ENCODE data around the gene RNU1-3. TPM values are rescaled to one million over a fixed set of nuclear protein-coding genes. Genes with fewer than 3 reads are reported as not detected.
"Not testable (repeated sequence)": the region's sequence is repeated elsewhere in the genome, so short reads cannot be mapped to it uniquely, and the experiment has no call there.

The RNU1-3 gene
- total RNA-seq (2011; cell fraction: chromatin; rRNA removed; ENCODE audit: low replicate concordance): under 0.01 TPM in 2 replicates
- under 0.01 and 21,200 TPM in 2 replicates for total RNA-seq (2011; cell fraction: nucleolus; rRNA removed)
- under 0.01 and 24,158 TPM in 2 replicates for total RNA-seq (2011; cell fraction: nucleoplasm; rRNA removed)
- under 0.01 TPM in 2 replicates for total RNA-seq (2014; rRNA removed)
- total RNA-seq (2014; rRNA removed; fragmentation: Illumina TruSeq; extraction: Trizol): 28,565 and 32,823 TPM in 2 replicates
- 20,456 and 27,045 TPM in 2 replicates for total RNA-seq (2015; rRNA removed; fragmentation: Illumina TruSeq; extraction: Trizol)
- total RNA-seq (2021): 2,231 and 2,538 TPM in 2 replicates
- 83.9 TPM in 1 of 2 replicates, not detected in the other for polyA plus RNA-seq (2011; rRNA removed)
- polyA plus RNA-seq (2011; cell fraction: cytosol; rRNA removed): under 0.01 TPM in 1 of 2 replicates, not detected in the other
- under 0.01 and 1,424 TPM in 2 replicates for polyA plus RNA-seq (2011; cell fraction: nucleus; rRNA removed)
- 25.1 TPM in 1 of 2 replicates, not detected in the other for polyA plus RNA-seq (2012)
- polyA plus RNA-seq (2014; fragmentation: Illumina TruSeq; extraction: Trizol): not detected in 2 replicates
- 1 to 10 TPM in 1 of 2 experiments, not detected in 1; 3.0 TPM for polyA plus RNA-seq (2014; fragmentation: Nextera tagmentation; extraction: Ambion mirVana)
- not detected in 2 replicates for polyA plus RNA-seq (2014; rRNA removed)
- 10,756 and 20,531 TPM in 2 replicates for polyA minus RNA-seq (2011; rRNA and poly(A)+ RNA removed)
- polyA minus RNA-seq (2011; cell fraction: cytosol; rRNA and poly(A)+ RNA removed): 58,964 and 66,171 TPM in 2 replicates
- polyA minus RNA-seq (2011; cell fraction: nucleus; rRNA and poly(A)+ RNA removed): 66,769 and 85,880 TPM in 2 replicates
- Bru-seq, nascent RNA: percentile 99 among the genes with signal in this experiment
- BruChase-seq, experiment 1, labeled RNA remaining after a 2-hour chase: percentile 81 among the genes with signal in this experiment
- percentile 88 among the genes with signal in this experiment for BruChase-seq, experiment 2, labeled RNA remaining after a 6-hour chase
- long read RNA-seq, experiment 1: 0 reads
- long read RNA-seq, experiment 2: 0 reads
- long read RNA-seq, experiment 3: 0 reads

- intact Hi-C loops (cut with micrococcal nuclease); H3K9ac ChIP-seq (ENCODE audit: insufficient read depth in 1 of 2, low read depth in 2 of 2, low read length in 2 of 2); H3K27me3 ChIP-seq (ENCODE audit: control insufficient read depth in 2 of 2, insufficient read depth in 2 of 2, low read length in 2 of 2); POLR2A ChIA-PET; CTCF ChIA-PET (ENCODE audit: low intra/inter-chr PET ratio); H3K9me1 ChIP-seq (ENCODE audit: control insufficient read depth, insufficient read depth, low read length); in situ Hi-C loops (cut with MboI); H2AFZ ChIP-seq (ENCODE audit: low read depth, low read length); H4K20me1 ChIP-seq (replicated peaks; ENCODE audit: control insufficient read depth, insufficient read depth, low read length); H3K4me3 ChIP-seq; H3K4me2 ChIP-seq (ENCODE audit: insufficient read depth, low read length); H3K27ac ChIP-seq (ENCODE audit: extremely low read depth, low read depth, low read length); H3K36me3 ChIP-seq (ENCODE audit: control insufficient read depth, insufficient read depth, low read length); H3K9me3 ChIP-seq (replicated peaks; ENCODE audit: control insufficient read depth, insufficient read depth, low read depth, low read length); H3K4me1 ChIP-seq (replicated peaks in 1 of 2; ENCODE audit: control insufficient read depth in 2 of 2, insufficient read depth in 2 of 2, low read length in 2 of 2); H3K79me2 ChIP-seq (ENCODE audit: control insufficient read depth, insufficient read depth, low read length); DNase-seq (ENCODE audit: extremely low read depth in 1 of 4, low spot score in 3 of 4); FAIRE-seq: not testable (repeated sequence)
- no CpG with 5 or more reads among the region's 45 CpGs for WGBS (ENCODE audit: insufficient coverage, low coverage, missing lambda C conversion rate)
- peak; percentile 100 for ATAC-seq
- TSS peak; percentile 99 for BruUV-seq (replicated peaks)
These were observed at the start of gene RNU1-3 for GRCh38 chr1:16666502-16667413. RNU1-3 (minus strand) TSS chr1:16666948.

- H3K27me3 ChIP-seq (ENCODE audit: control insufficient read depth in 2 of 2, insufficient read depth in 2 of 2, low read length in 2 of 2); BruUV-seq (replicated peaks); DNase-seq (ENCODE audit: extremely low read depth in 1 of 4, low spot score in 3 of 4); POLR2A ChIA-PET; ATAC-seq; H3K9ac ChIP-seq (ENCODE audit: insufficient read depth in 1 of 2, low read depth in 2 of 2, low read length in 2 of 2); H2AFZ ChIP-seq (ENCODE audit: low read depth, low read length); H3K36me3 ChIP-seq (ENCODE audit: control insufficient read depth, insufficient read depth, low read length); H3K9me1 ChIP-seq (ENCODE audit: control insufficient read depth, insufficient read depth, low read length); H3K4me3 ChIP-seq; H3K4me2 ChIP-seq (ENCODE audit: insufficient read depth, low read length); in situ Hi-C loops (cut with MboI); intact Hi-C loops (cut with micrococcal nuclease); H3K9me3 ChIP-seq (replicated peaks; ENCODE audit: control insufficient read depth, insufficient read depth, low read depth, low read length); H3K79me2 ChIP-seq (ENCODE audit: control insufficient read depth, insufficient read depth, low read length); CTCF ChIA-PET (ENCODE audit: low intra/inter-chr PET ratio); H4K20me1 ChIP-seq (replicated peaks; ENCODE audit: control insufficient read depth, insufficient read depth, low read length); H3K27ac ChIP-seq (ENCODE audit: extremely low read depth, low read depth, low read length): not testable (repeated sequence)
- peaks cover 5 to 18% of the 10 kb centered on the region in 2 experiments; a peak in 2 of 5 replicates for H3K4me1 ChIP-seq (replicated peaks in 1 of 2; ENCODE audit: control insufficient read depth in 2 of 2, insufficient read depth in 2 of 2, low read length in 2 of 2)
- 23% methylated on average over 3 of the region's 10 CpGs for WGBS (ENCODE audit: insufficient coverage, low coverage, missing lambda C conversion rate)
- FAIRE-seq: peak; percentile 37
These were observed 46.7 kb upstream of the RNU1-3 start for GRCh38 chr1:16713480-16713879.

- peaks cover 5 to 14% of the 10 kb centered on the region in 2 experiments; a peak in 2 of 5 replicates for H3K4me1 ChIP-seq (replicated peaks in 1 of 2; ENCODE audit: control insufficient read depth in 2 of 2, insufficient read depth in 2 of 2, low read length in 2 of 2)
- H3K4me2 ChIP-seq (ENCODE audit: insufficient read depth, low read length); H3K27ac ChIP-seq (ENCODE audit: extremely low read depth, low read depth, low read length); CTCF ChIA-PET (ENCODE audit: low intra/inter-chr PET ratio); ATAC-seq; H3K9me3 ChIP-seq (replicated peaks; ENCODE audit: control insufficient read depth, insufficient read depth, low read depth, low read length); in situ Hi-C loops (cut with MboI); intact Hi-C loops (cut with micrococcal nuclease); H3K9me1 ChIP-seq (ENCODE audit: control insufficient read depth, insufficient read depth, low read length); H3K4me3 ChIP-seq; DNase-seq (ENCODE audit: extremely low read depth in 1 of 4, low spot score in 3 of 4); FAIRE-seq; H4K20me1 ChIP-seq (replicated peaks; ENCODE audit: control insufficient read depth, insufficient read depth, low read length); H3K9ac ChIP-seq (ENCODE audit: insufficient read depth in 1 of 2, low read depth in 2 of 2, low read length in 2 of 2); H3K79me2 ChIP-seq (ENCODE audit: control insufficient read depth, insufficient read depth, low read length); BruUV-seq (replicated peaks); H2AFZ ChIP-seq (ENCODE audit: low read depth, low read length); H3K36me3 ChIP-seq (ENCODE audit: control insufficient read depth, insufficient read depth, low read length); H3K27me3 ChIP-seq (ENCODE audit: control insufficient read depth in 2 of 2, insufficient read depth in 2 of 2, low read length in 2 of 2); POLR2A ChIA-PET: not testable (repeated sequence)
- WGBS (ENCODE audit: insufficient coverage, low coverage, missing lambda C conversion rate): 10% methylated on average over 3 of the region's 6 CpGs
These were observed 46.2 kb upstream of the RNU1-3 start for GRCh38 chr1:16712984-16713383.
